Stimulated activated CD4-positive, alpha-beta T cell treated with anti-CD3 and anti-CD28 coated beads, Interleukin-2, amount 100 ng/mL, for 4 hours (primary cell): ENCODE data around the gene NYNRIN.
"Not testable (repeated sequence)": the region's sequence is repeated elsewhere in the genome, so short reads cannot be mapped to it uniquely, and the experiment has no call there.

ENCODE experiments used
- DNase-seq: peaks from one replicate; pipeline ENCODE4 v3.0.0-alpha.2; 2020; ENCODE audit warnings: low read depth

The NYNRIN gene

DNA sequence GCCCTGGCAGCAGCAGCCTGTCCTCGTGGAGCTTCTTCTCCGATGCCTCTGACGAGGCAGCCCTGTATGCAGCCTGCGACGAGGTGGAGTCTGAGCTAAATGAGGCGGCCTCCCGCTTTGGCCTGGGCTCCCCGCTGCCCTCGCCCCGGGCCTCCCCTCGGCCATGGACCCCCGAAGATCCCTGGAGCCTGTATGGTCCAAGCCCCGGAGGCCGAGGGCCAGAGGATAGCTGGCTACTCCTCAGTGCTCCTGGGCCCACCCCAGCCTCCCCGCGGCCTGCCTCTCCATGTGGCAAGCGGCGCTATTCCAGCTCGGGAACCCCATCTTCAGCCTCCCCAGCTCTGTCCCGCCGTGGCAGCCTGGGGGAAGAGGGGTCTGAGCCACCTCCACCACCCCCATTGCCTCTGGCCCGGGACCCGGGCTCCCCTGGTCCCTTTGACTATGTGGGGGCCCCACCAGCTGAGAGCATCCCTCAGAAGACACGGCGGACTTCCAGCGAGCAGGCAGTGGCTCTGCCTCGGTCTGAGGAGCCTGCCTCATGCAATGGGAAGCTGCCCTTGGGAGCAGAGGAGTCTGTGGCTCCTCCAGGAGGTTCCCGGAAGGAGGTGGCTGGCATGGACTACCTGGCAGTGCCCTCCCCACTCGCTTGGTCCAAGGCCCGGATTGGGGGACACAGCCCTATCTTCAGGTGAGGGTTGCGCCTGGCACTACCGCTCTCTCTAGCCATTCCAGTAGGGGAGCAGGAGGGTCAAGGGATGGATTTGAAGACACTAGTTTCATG lies 28.7 kb upstream of the NYNRIN start:
- no peak for DNase-seq

DNA sequence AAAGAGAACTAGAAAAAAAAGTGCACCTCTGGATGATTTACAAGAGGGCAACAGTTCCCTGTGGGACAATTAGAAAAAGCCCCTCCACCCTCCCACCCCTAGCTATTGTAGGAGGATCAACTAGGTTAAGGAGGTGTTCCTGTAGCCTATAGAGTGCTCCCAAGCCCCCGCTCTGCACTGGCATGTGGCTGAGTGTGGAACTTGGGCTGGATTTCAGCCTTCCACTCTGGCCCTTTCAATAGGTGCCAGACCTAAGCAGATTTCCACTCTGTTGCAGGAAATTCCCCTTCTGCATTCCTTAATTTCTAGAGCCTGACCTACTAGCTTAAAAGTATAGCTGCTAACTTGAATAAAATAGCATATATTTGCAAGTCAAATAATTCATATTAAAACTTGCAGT lies 28.1 kb upstream of the NYNRIN start:
- DNase-seq, result no peak

- not testable (repeated sequence) for DNase-seq
Observed at GRCh38 chr14:24371605-24372004, 27.2 kb upstream of the NYNRIN start.

DNA sequence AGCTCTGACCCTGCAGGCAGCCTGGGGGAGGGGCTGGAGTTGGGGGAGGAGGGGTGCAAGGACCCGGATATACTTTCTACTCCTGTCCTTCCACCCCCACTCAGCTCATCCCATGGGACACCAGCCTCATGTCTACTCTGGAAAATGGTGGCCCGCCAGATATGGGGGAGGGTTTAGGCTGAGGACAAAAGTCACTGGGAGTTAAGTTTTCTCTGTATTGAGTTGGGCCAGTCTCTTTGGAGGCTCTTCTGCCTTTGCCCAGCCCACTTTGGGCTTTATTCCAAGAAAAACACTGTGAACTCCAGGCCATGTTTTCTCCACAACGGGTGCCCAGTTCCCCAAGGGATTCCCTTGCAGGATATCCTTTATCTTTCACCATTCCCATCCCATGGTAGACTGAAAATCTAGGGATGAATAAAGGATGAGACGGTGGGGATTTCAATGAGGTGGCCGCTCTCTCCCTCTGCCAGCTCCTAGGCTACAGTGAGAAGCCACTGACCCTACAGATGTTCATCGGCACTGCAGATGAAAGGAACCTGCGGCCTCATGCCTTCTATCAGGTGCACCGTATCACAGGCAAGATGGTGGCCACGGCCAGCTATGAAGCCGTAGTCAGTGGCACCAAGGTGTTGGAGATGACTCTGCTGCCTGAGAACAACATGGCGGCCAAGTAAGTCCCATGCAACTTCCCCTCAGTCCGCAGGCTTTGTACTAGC lies 25.9 kb upstream of the NYNRIN start:
- DNase-seq, result no peak

DNA sequence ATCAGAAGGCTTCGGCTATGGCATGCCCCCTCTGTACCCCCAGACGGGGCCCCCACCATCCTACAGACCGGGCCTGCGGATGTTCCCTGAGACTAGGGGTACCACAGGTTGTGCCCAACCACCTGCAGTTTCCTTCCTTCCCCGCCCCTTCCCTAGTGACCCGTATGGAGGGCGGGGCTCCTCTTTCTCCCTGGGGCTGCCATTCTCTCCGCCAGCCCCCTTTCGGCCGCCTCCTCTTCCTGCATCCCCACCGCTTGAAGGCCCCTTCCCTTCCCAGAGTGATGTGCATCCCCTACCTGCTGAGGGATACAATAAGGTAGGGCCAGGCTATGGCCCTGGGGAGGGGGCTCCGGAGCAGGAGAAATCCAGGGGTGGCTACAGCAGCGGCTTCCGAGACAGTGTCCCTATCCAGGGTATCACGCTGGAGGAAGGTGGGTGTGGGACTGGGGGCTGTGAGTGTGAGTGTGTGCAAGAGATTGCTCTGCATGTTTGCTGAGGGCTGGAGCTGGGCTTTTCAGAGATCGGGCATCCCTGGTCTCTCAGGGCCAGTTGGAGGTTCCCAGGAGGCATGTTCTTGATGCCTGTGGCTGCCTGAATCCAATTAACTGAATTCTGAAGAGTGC lies 22.2 kb upstream of the NYNRIN start:
- DNase-seq, result no peak

GRCh38 chr14:24377126-24377525 lies 21.7 kb upstream of the NYNRIN start:
- DNase-seq, result no peak

GRCh38 chr14:24377657-24378056 lies 21.1 kb upstream of the NYNRIN start:
- DNase-seq, result no peak

GRCh38 chr14:24378327-24378726 lies 20.5 kb upstream of the NYNRIN start:
- no peak for DNase-seq

- DNase-seq, result no peak
Observed at GRCh38 chr14:24378981-24379906, 19.6 kb upstream of the NYNRIN start.

DNA sequence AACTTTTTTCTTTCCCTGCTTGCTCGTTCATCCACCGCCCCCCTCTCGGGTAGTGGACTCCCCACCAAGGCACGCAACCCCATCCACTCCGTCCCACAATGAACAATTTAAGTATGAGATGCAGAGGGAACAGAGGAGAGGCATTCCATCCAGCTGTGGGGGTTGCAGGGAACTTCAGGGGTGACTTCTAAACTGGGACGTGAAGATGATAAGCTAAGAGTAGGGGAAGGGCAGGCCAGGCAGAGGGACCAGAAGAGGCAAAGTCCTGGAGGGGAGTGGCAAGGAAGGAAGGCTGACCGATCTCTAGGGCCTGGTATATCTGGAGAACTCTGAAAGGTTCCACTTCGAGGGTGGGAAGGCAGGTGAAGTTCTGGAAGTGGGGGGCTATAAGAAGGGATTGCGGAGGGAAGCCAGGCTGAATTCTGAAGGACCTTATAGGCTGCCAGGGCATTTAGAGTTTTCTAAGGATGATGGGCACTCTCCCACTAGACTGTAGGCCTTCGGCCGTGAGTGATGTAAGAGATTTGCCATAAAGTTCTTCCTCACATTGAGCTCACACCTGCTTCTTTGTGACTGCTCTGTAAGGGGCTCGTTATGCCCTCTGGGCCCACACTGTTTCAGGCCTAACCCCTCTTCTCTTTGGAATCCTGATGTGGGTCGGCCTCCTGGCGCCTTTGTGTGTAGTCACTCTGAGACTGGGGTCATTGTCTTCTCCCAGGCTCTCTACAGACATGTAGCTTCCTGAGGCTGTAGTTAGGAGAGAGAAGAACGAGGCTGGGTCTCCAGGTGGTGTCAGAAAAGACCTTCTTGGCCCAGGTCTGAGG lies 18.7 kb upstream of the NYNRIN start:
- DNase-seq, result no peak

- DNase-seq, result no peak
Observed at GRCh38 chr14:24381363-24382063, 17.3 kb upstream of the NYNRIN start.

GRCh38 chr14:24382064-24382371 lies 16.8 kb upstream of the NYNRIN start:
- no peak for DNase-seq

DNA sequence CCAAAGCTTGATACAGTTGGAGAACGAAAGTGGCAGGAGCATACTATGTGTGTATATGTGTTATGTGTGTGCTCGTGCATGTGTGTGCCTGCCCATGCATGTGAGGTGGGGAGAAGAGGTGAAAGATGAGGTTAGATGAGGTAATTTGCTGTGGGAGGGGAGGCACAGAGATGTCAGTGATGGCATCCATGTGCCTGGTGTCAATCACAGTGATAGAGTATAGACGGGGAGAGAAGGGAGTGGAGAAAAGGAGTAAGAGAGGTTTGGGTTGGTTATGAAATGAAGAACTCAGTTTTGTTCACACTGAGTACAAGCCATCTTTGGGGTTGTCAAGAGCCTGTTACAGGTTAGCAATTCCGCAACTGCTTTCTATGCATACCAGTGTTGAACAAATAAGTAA lies 14.6 kb upstream of the NYNRIN start:
- no peak for DNase-seq

DNA sequence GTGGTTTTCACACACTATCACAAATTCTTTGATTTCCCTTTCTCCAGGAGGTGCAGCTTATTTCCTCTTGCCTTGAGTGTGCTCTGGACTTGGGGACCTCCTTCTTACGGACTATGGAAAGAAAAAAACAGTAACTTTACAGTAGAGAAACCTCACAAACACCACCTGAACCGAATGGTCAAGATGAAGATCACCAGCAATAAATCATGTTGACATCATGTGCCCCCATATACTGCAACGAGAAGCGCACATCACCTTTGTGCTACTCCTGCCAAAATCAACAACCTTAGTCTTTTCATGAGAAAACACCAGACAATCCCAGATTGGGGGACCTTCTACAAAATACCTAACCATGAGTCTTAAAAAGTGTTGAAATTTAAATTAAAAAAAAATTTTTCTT lies 13.3 kb upstream of the NYNRIN start:
- no peak for DNase-seq

- no peak for DNase-seq
Observed at GRCh38 chr14:24387009-24387345, 11.8 kb upstream of the NYNRIN start.

- not testable (repeated sequence) for DNase-seq
Observed at GRCh38 chr14:24387579-24387978, 11.2 kb upstream of the NYNRIN start.

GRCh38 chr14:24388474-24389179 lies 10.2 kb upstream of the NYNRIN start:
- no peak for DNase-seq

GRCh38 chr14:24389226-24389848 lies 9.5 kb upstream of the NYNRIN start:
- DNase-seq, result no peak

DNA sequence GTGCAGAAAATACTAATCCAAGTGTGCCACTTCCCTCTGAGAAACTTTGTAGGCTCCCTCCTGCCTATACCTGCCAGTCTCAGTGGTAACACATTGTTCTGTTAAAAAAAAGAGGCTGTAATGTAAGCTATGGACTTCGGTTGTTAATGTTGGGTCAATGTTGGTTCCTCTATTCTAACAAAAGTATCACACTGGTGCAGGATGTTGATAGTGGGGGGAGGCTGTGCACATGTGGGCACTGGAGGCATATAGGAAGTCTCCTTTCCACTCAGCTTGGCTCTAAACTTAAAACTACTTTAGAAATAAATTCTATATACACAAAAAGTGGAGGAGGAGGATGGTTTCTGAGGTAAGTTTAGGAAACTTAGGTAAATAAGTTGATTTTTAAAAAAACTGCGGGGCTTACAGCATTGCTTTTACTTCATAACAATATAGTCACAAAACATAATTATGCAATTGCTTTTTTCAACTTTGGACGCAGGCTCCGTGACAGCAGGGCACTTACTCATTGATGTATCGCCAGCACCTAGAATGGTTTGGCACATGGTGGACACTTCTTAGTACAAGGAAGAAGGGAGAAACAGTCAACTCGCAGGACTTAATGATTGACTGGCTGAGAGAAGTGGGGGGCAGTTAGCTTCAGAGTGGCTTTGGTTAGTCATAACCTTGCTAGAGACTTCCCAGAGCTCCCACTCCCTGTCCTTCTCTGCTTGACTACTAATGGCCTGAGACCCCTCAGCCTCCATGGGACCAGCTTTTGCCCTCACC lies 7.9 kb upstream of the NYNRIN start:
- no peak for DNase-seq
